GM23248 (cell line): ENCODE data around the gene KCNK5. TPM values are rescaled to one million over a fixed set of nuclear protein-coding genes. Genes with fewer than 3 reads are reported as not detected.

Experiments used
- DNase-seq: peaks from one replicate; pipeline ENCODE4 v3.0.0-alpha.2; 2015
- H2AFZ ChIP-seq: fragments of 200-600 bp; sonication (generic); 2 replicates; pipeline ENCODE4 v1.6.1; 2016; ENCODE audit warnings: antibody characterized with exemption
- H3F3A ChIP-seq: fragments of 200-600 bp; sonication (generic); 2 replicates; pipeline ENCODE4 v1.6.1; 2016; ENCODE audit warnings: mild to moderate bottlenecking, antibody characterized with exemption, mixed run types; ENCODE audit not compliant: insufficient read depth
- H3K27ac ChIP-seq: fragments of 200-600 bp; sonication (generic); 2 replicates; pipeline ENCODE4 v1.5.1; 2016; ENCODE audit warnings: mild to moderate bottlenecking
- H3K27me3 ChIP-seq: fragments of 200-600 bp; sonication (generic); replicated peaks from 2 replicates; pipeline ENCODE4 v1.6.1; 2016; ENCODE audit warnings: mild to moderate bottlenecking; ENCODE audit not compliant: insufficient read depth
- H3K36me3 ChIP-seq: fragments of 200-600 bp; sonication (generic); 2 replicates; pipeline ENCODE4 v1.6.1; 2016; ENCODE audit warnings: low read depth, mild to moderate bottlenecking
- H3K4me1 ChIP-seq: fragments of 200-600 bp; sonication (generic); 2 replicates; pipeline ENCODE4 v1.6.1; 2016; ENCODE audit warnings: mild to moderate bottlenecking; ENCODE audit not compliant: insufficient read depth
- H3K4me2 ChIP-seq: fragments of 200-600 bp; sonication (generic); one replicate; pipeline ENCODE4 v1.6.1; 2016; ENCODE audit warnings: mild to moderate bottlenecking; ENCODE audit not compliant: unreplicated experiment
- H3K4me3 ChIP-seq: fragments of 200-600 bp; sonication (generic); 2 replicates; pipeline ENCODE4 v1.5.1; 2016; ENCODE audit warnings: mild to moderate bottlenecking
- H3K79me2 ChIP-seq: fragments of 200-600 bp; sonication (generic); 2 replicates; pipeline ENCODE4 v1.6.1; 2016; ENCODE audit warnings: mild to moderate bottlenecking; ENCODE audit not compliant: insufficient read depth
- H3K9ac ChIP-seq: fragments of 200-600 bp; sonication (generic); 2 replicates; pipeline ENCODE4 v1.6.1; 2016; ENCODE audit warnings: mild to moderate bottlenecking
- H3K9me2 ChIP-seq: fragments of 200-600 bp; sonication (generic); 2 replicates; pipeline ENCODE4 v1.6.1; 2016; ENCODE audit warnings: mixed run types, mild to moderate bottlenecking, moderate library complexity; ENCODE audit not compliant: insufficient read depth
- H3K9me3 ChIP-seq: fragments of 200-600 bp; sonication (generic); one replicate; pipeline ENCODE4 v1.6.1; 2017; ENCODE audit warnings: low read depth
- H4K20me1 ChIP-seq: fragments of 200-600 bp; sonication (generic); 2 replicates; pipeline ENCODE4 v1.6.0; 2016; ENCODE audit not compliant: insufficient read depth
- EZH2 ChIP-seq: fragments of 200-600 bp; sonication (generic); IDR thresholded peaks from 2 replicates; pipeline ENCODE4 v1.6.1; 2018; ENCODE audit warnings: antibody characterized with exemption, mild to moderate bottlenecking; ENCODE audit not compliant: insufficient read depth, poor library complexity, severe bottlenecking
- EZH2phosphoT487 ChIP-seq: fragments of 200-600 bp; sonication (generic); IDR thresholded peaks from 2 replicates; pipeline ENCODE4 v1.6.1; 2018; ENCODE audit warnings: antibody characterized with exemption, moderate library complexity, mild to moderate bottlenecking, low read depth; ENCODE audit not compliant: insufficient read depth
- WGBS, 2 experiments: methylation state at CpG; one replicate each; pipeline ENCODE4 v1.1.6; 2015 to 2017; ENCODE audit warnings: low lambda C conversion rate in 2 of 2, low coverage in 1 of 2; ENCODE audit errors: missing lambda C conversion rate in 2 of 2; 5-methylcytosine and 5-hydroxymethylcytosine counted together
- in situ Hi-C: fragments of 300-500 bp; cut with MboI; formaldehyde crosslinking; loops from 2 replicates; pipeline ENCODE4 v1.15.0; 2020
- polyA plus RNA-seq: library from polyadenylated mRNA; unstranded; fragments of >200 nt; fragmentation: Nextera tagmentation; extraction: Ambion mirVana; gene quantifications from 2 replicates; pipeline ENCODE4 v1.2.1, GENCODE V29; 2016
- total RNA-seq: library from RNA; depleted of rRNA; stranded (reverse); fragments of >200 nt; shearing (Covaris generic); gene quantifications from 2 replicates; pipeline ENCODE4 v1.2.3, GENCODE V29; 2014

KCNK5 gene
- total and polyA plus RNA-seq, 2 experiments from 2014 or later, result not detected

DNA sequence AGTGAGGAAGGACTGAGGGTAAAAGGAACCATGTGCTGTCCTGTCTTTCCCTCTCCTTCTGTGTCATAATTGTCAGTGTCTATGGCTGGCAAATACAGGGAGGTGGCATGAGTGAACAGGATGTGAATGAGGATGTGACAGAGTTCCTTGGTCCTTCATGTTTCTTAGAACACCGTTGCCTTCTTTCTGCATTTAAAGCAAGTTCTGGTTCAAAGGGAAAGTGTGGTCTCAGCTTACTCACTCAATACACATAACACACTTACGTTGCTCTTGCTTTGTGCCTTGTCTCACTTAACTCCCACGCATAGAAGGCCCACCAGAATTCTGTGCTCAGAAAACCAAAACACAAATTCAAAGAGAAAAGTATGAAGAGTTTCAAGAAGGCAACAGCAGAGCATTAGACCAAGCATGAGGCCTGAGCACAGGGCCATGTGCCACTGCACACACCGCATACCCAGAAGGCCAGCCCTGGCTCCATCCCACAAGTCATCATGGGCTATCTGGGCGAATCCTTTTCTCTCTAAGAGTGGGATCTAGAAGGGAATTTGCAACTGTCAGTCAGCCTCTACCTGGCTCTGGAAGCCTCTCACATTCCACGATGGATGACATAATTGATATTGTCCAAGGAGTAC lies 75.4 kb downstream of the KCNK5 start:
- in situ Hi-C loops, result no loop called here
- H3K4me3 ChIP-seq, result no peak overlapping the region

DNA sequence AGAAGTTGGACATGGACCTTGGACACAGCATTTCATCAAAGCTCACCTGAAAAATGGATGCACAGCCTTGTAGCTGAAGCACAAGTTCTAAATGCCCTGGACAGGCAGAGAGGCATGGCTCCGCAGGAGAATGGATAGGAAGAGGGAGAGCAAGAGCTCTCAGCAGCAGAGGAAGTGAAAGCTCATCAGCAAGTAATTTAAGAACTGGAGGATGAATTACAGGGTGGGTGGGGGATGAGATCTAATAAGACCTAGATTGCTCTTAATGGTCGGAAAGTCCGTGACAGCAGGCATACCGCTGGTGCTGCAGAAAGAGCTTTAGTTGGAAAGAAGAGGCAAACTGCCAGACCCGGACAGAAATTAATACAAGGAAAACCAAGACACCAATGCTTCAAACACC lies 77.0 kb downstream of the KCNK5 start:
- Histone ChIP-seq H4K20me1 (no peaks in the 10 kb centered on the region), H3K9me2 (no peaks in the 10 kb centered on the region), H3K4me1 (no peaks in the 10 kb centered on the region), H3K27ac (no peak overlapping the region), H2AFZ (no peak overlapping the region), H3K4me2 (no peak overlapping the region), H3K36me3 (no peaks in the 10 kb centered on the region), H3K9me3 (no peaks in the 10 kb centered on the region), H3K9ac (no peak overlapping the region), H3F3A (no peaks in the 10 kb centered on the region), H3K4me3 (no peak overlapping the region), H3K27me3 (peaks cover 11% of the 10 kb centered on the region; the same call in 1 of the 2 replicates), H3K79me2 (no peaks in the 10 kb centered on the region)
- in situ Hi-C loops, result no loop called here
- DNase-seq, result no peak
- TF ChIP-seq EZH2 (no peak), EZH2phosphoT487 (no peak)
- WGBS, 2 experiments, result 20 to 21% methylated on average over 5 of the region's 5 CpGs

More for the DNA sequence above, 75.4 kb downstream of the KCNK5 start:
- no peaks in the 10 kb centered on the region for H3K36me3 ChIP-seq
- no peak overlapping the region for H2AFZ ChIP-seq
- no peak for DNase-seq
- no peaks in the 10 kb centered on the region for H3K79me2 ChIP-seq
- no peak overlapping the region for H3K27ac ChIP-seq
- no peaks in the 10 kb centered on the region for H4K20me1 ChIP-seq
- no peaks in the 10 kb centered on the region for H3K9me3 ChIP-seq
- no peak for TF ChIP-seq EZH2phosphoT487
- TF ChIP-seq EZH2, result no peak
- peaks cover 4% of the 10 kb centered on the region; the same call in 1 of the 2 replicates for H3K27me3 ChIP-seq
- WGBS, 2 experiments, result 53 to 58% methylated on average over 6 of the region's 6 CpGs
- no peak overlapping the region for H3K4me2 ChIP-seq
- H3F3A ChIP-seq, result no peaks in the 10 kb centered on the region
- H3K4me1 ChIP-seq, result no peaks in the 10 kb centered on the region
- H3K9me2 ChIP-seq, result no peaks in the 10 kb centered on the region
- no peak overlapping the region for H3K9ac ChIP-seq

DNA sequence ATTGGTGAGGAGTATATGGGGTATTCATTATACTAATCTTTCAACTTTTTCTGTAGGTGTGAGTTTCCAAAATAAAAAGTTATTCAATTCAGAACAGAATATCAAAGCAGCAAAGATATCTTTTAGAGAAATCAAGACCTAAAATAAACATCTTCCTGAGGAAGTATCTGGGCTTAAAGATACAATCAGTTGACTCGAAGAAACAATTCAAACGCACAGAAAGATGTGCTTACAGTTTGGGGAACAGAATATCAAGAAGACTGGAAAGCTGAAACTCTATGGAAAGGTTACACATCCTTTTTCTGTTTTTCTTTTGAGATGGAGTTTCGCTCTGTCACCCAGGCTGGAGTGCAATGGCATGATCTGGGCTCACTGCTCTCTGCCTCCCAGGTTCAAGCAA lies 78.1 kb downstream of the KCNK5 start:
- WGBS, 2 experiments, result 52% methylated on average over 3 of the region's 3 CpGs
- in situ Hi-C loops, result no loop called here

DNA sequence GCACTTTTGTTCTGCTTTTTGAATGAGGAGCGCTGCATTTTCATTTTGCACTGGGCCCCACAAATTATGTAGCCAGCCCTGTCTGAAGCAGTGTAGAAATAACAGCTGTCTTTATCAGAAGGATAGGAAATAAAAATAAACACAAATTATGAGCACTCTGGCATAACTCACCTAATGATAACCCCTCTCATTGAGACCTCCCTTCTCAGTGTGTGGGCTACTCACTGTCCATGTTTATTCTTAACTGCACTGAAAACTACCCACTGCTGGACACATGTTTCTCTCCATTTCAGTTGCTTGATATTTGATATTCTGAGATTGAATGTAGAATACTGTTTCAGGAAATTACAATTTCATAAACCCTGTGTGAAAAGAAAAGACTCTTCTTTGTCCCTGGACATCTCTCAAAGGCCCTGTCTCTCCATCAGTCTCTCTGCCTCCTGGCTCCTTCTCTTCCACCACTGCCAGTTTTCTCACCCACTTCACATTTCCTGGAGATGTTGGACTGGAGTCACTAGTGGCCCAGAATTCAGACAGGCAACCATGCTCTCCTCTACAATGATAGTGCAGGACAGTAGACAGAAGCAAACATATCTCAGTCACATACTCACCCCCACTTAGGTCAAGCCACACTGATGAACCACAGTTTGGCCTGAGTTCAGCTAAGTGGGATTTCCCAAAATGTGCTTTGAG lies 84.6 kb downstream of the KCNK5 start:
- Histone ChIP-seq H3K4me2 (no peak overlapping the region), H3K36me3 (no peaks in the 10 kb centered on the region), H3F3A (no peaks in the 10 kb centered on the region), H3K4me3 (no peak overlapping the region), H3K9me2 (no peaks in the 10 kb centered on the region), H3K27ac (no peak overlapping the region), H4K20me1 (no peaks in the 10 kb centered on the region), H3K9me3 (no peaks in the 10 kb centered on the region), H3K27me3 (peaks cover 8% of the 10 kb centered on the region; the same call in 1 of the 2 replicates), H3K4me1 (no peaks in the 10 kb centered on the region), H3K79me2 (no peaks in the 10 kb centered on the region), H2AFZ (no peak overlapping the region), H3K9ac (no peak overlapping the region)
- WGBS, 2 experiments, result 67 to 82% methylated on average over 1 of the region's 1 CpG
- TF ChIP-seq EZH2, result no peak
- TF ChIP-seq EZH2phosphoT487, result no peak
- no peak for DNase-seq
- in situ Hi-C loops, result no loop called here

More for the DNA sequence above, 78.1 kb downstream of the KCNK5 start:
- Histone ChIP-seq H3K27ac (no peak overlapping the region), H3K9me3 (no peaks in the 10 kb centered on the region), H3K4me2 (no peak overlapping the region), H2AFZ (no peak overlapping the region), H3K36me3 (no peaks in the 10 kb centered on the region), H3K4me3 (no peak overlapping the region), H3K79me2 (no peaks in the 10 kb centered on the region), H3K9ac (no peak overlapping the region), H4K20me1 (no peaks in the 10 kb centered on the region), H3K9me2 (no peaks in the 10 kb centered on the region), H3K4me1 (no peaks in the 10 kb centered on the region), H3K27me3 (peaks cover 11% of the 10 kb centered on the region; the same call in 1 of the 2 replicates), H3F3A (no peaks in the 10 kb centered on the region)
- DNase-seq, result no peak
- TF ChIP-seq EZH2, result no peak
- TF ChIP-seq EZH2phosphoT487, result no peak
